ENCODE data around the gene COX8A. TPM values are rescaled to one million over a fixed set of nuclear protein-coding genes. Genes with fewer than 3 reads are reported as not detected.

Gene COX8A
- total and polyA plus RNA-seq, 2 donors (not counting 1 experiment from before 2014, with no cell fraction given) = 99.0 to 244 TPM

DNA sequence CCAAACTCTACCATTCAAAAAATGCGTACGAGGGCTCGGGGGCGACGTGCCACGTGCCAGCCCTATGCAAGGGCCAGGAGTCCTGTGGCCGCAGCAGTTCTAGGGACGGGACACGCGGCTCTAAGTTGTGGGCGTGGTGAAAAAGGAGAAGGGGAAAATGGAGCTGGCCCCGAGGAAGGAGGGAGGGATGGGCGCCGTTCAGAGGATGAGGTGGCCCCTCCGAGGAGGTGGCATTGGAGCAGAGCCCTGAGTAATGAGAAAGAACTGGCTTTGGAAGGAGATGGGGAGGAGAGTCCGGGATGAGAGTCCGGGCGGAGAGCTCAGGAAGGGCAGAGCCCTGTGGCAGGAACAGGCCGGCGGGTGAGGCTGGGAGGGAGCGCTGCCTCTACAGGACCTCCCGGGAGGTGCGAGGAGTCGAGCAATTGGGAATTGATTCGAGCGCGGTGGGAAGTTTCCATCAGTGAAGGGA is 32.8 kb downstream of the COX8A start:
- WGBS (ENCODE audit: insufficient coverage) = 4% methylated on average over 23 of the region's 27 CpGs
- H3K27me3 Mint-ChIP-seq = peaks cover 26% of the 10 kb centered on the region

GRCh38 chr11:64007629-64008282 is 33.3 kb downstream of the COX8A start:
- Histone ChIP-seq H2AFZ (ENCODE audit: insufficient read depth, low read depth, low read length, poor library complexity, severe bottlenecking) (peak overlapping the region; percentile 66), H3K4me2 (replicated peaks; ENCODE audit: low read depth, low read length, poor library complexity, severe bottlenecking) (peak overlapping the region; percentile 85), H3K27ac (ENCODE audit: low read length in 2 of 2) (no peak overlapping the region), H3K4me1 (ENCODE audit: control insufficient read depth in 2 of 2, insufficient read depth in 2 of 2, low read length in 2 of 2) (peaks cover 15 to 16% of the 10 kb centered on the region in 2 donors), H3K9me3 (ENCODE audit: control extremely low read depth in 1 of 3, control insufficient read depth in 2 of 3, insufficient read depth in 1 of 3, low read length in 2 of 3) (peaks cover 0 to 35% (median 0%) of the 10 kb centered on the region in 3 donors), H3K36me3 (replicated peaks in 1 of 2; ENCODE audit: control extremely low read depth in 1 of 2, control insufficient read depth in 1 of 2, extremely low read depth in 1 of 2, insufficient read depth in 2 of 2, low read length in 1 of 2) (no peaks in the 10 kb centered on the region), H3K9ac (ENCODE audit: low read length) (peak overlapping the region; percentile 69), H3K4me3 (ENCODE audit: control extremely low read depth in 1 of 5, extremely low read depth in 1 of 5, insufficient read depth in 1 of 5, low read depth in 2 of 5, low read length in 4 of 5) (peak overlapping the region in 3 of 5 experiments; percentile 5 to 62 (median 54)), H4K20me1 (ENCODE audit: control insufficient read depth, insufficient read depth, low read length, poor library complexity, severe bottlenecking) (no peaks in the 10 kb centered on the region), H3K79me2 (ENCODE audit: control insufficient read depth, insufficient read depth, low read length) (no peaks in the 10 kb centered on the region), H3K27me3 (replicated peaks in 1 of 4; ENCODE audit: control extremely low read depth in 1 of 4, control insufficient read depth in 3 of 4, insufficient read depth in 4 of 4, low read length in 3 of 4) (peaks cover 0 to 40% (median 15%) of the 10 kb centered on the region in 4 experiments)
- CTCF ChIA-PET = no interaction called here
- TF ChIP-seq, protein P1, sequence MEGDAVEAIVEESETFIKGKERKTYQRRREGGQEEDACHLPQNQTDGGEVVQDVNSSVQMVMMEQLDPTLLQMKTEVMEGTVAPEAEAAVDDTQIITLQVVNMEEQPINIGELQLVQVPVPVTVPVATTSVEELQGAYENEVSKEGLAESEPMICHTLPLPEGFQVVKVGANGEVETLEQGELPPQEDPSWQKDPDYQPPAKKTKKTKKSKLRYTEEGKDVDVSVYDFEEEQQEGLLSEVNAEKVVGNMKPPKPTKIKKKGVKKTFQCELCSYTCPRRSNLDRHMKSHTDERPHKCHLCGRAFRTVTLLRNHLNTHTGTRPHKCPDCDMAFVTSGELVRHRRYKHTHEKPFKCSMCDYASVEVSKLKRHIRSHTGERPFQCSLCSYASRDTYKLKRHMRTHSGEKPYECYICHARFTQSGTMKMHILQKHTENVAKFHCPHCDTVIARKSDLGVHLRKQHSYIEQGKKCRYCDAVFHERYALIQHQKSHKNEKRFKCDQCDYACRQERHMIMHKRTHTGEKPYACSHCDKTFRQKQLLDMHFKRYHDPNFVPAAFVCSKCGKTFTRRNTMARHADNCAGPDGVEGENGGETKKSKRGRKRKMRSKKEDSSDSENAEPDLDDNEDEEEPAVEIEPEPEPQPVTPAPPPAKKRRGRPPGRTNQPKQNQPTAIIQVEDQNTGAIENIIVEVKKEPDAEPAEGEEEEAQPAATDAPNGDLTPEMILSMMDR (IDR thresholded peaks at IDR 0.05) = no peak
- TF ChIP-seq EZH2 (IDR thresholded peaks at IDR 0.05; ENCODE audit: borderline replicate concordance, insufficient read depth, low read depth, low read length, poor library complexity, severe bottlenecking) = no peak
- Mint-ChIP-seq H3K27me3 (peaks cover 26% of the 10 kb centered on the region), H3K27ac (no peak overlapping the region), H3K4me3 (peak overlapping the region; percentile 49), H3K9me3 (ENCODE audit: insufficient read depth) (no peaks in the 10 kb centered on the region), H3K4me1 (peaks cover 11% of the 10 kb centered on the region)
- 10% methylated on average over 40 of the region's 40 CpGs for WGBS (ENCODE audit: insufficient coverage)
- POLR2A ChIA-PET = no interaction called here
- ATAC-seq (ENCODE audit: low read depth) (no peak), DNase-seq (peak; percentile 39)
- intact Hi-C loops (cut with micrococcal nuclease) = no loop called here

More for the DNA sequence above, 32.8 kb downstream of the COX8A start:
- Histone ChIP-seq H3K27me3 (replicated peaks in 1 of 4; ENCODE audit: control extremely low read depth in 1 of 4, control insufficient read depth in 3 of 4, insufficient read depth in 4 of 4, low read length in 3 of 4) (peaks cover 0 to 40% (median 15%) of the 10 kb centered on the region in 4 experiments), H2AFZ (ENCODE audit: insufficient read depth, low read depth, low read length, poor library complexity, severe bottlenecking) (peak overlapping the region; percentile 66), H4K20me1 (ENCODE audit: control insufficient read depth, insufficient read depth, low read length, poor library complexity, severe bottlenecking) (no peaks in the 10 kb centered on the region), H3K27ac (ENCODE audit: low read length in 2 of 2) (no peak overlapping the region), H3K4me3 (ENCODE audit: control extremely low read depth in 1 of 5, extremely low read depth in 1 of 5, insufficient read depth in 1 of 5, low read depth in 2 of 5, low read length in 4 of 5) (peak overlapping the region in 2 of 5 experiments; percentile 54 to 62), H3K9me3 (ENCODE audit: control extremely low read depth in 1 of 3, control insufficient read depth in 2 of 3, insufficient read depth in 1 of 3, low read length in 2 of 3) (peaks cover 0 to 35% (median 0%) of the 10 kb centered on the region in 3 donors), H3K4me2 (replicated peaks; ENCODE audit: low read depth, low read length, poor library complexity, severe bottlenecking) (peak overlapping the region; percentile 85), H3K4me1 (ENCODE audit: control insufficient read depth in 2 of 2, insufficient read depth in 2 of 2, low read length in 2 of 2) (peaks cover 15 to 16% of the 10 kb centered on the region in 2 donors), H3K9ac (ENCODE audit: low read length) (peak overlapping the region; percentile 69), H3K79me2 (ENCODE audit: control insufficient read depth, insufficient read depth, low read length) (no peaks in the 10 kb centered on the region), H3K36me3 (replicated peaks in 1 of 2; ENCODE audit: control extremely low read depth in 1 of 2, control insufficient read depth in 1 of 2, extremely low read depth in 1 of 2, insufficient read depth in 2 of 2, low read length in 1 of 2) (no peaks in the 10 kb centered on the region)
- intact Hi-C loops (cut with micrococcal nuclease) = no loop called here
- DNase-seq = no peak
- ChIA-PET CTCF (interaction anchor here (1.1 kb wide), 1 partner anchor 140 kb away, joined by 4 read pairs; no protein-coding TSS in a partner anchor), POLR2A (no interaction called here)
- H3K27ac Mint-ChIP-seq = no peak overlapping the region
- H3K4me1 Mint-ChIP-seq = peaks cover 11% of the 10 kb centered on the region
- TF ChIP-seq, protein P1 (IDR thresholded peaks at IDR 0.05) = no peak
- no peak for TF ChIP-seq EZH2 (IDR thresholded peaks at IDR 0.05; ENCODE audit: borderline replicate concordance, insufficient read depth, low read depth, low read length, poor library complexity, severe bottlenecking)
- H3K4me3 Mint-ChIP-seq = peak overlapping the region; percentile 49
- ATAC-seq (ENCODE audit: low read depth) = no peak
- no peaks in the 10 kb centered on the region for H3K9me3 Mint-ChIP-seq (ENCODE audit: insufficient read depth)
